GM12865 (cell line): ENCODE results near the gene BEGAIN.

ENCODE experiments used
- DNase-seq: peaks from one replicate; pipeline ENCODE4 v3.0.0; 2010; ENCODE audit warnings: low read depth
- H3K4me3 ChIP-seq: 2 replicates; pipeline ENCODE4 v1.5.1; 2011; ENCODE audit warnings: mild to moderate bottlenecking, low read depth, low read length, control low read depth
- TF ChIP-seq, protein P1 (sequence below): IDR thresholded peaks from 2 replicates; pipeline ENCODE4 v1.5.1; 2011; ENCODE audit warnings: low read length, control low read depth, low read depth, inconsistent platforms; ENCODE audit not compliant: insufficient read depth; ENCODE audit errors: missing control alignments

The BEGAIN gene

GRCh38 chr14:100574642-100575031 is 12.6 kb downstream of the BEGAIN start:
- no peak overlapping the region for H3K4me3 ChIP-seq
- TF ChIP-seq, protein P1, sequence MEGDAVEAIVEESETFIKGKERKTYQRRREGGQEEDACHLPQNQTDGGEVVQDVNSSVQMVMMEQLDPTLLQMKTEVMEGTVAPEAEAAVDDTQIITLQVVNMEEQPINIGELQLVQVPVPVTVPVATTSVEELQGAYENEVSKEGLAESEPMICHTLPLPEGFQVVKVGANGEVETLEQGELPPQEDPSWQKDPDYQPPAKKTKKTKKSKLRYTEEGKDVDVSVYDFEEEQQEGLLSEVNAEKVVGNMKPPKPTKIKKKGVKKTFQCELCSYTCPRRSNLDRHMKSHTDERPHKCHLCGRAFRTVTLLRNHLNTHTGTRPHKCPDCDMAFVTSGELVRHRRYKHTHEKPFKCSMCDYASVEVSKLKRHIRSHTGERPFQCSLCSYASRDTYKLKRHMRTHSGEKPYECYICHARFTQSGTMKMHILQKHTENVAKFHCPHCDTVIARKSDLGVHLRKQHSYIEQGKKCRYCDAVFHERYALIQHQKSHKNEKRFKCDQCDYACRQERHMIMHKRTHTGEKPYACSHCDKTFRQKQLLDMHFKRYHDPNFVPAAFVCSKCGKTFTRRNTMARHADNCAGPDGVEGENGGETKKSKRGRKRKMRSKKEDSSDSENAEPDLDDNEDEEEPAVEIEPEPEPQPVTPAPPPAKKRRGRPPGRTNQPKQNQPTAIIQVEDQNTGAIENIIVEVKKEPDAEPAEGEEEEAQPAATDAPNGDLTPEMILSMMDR = no peak
- DNase-seq = no peak

GRCh38 chr14:100573757-100574641 is 13.2 kb downstream of the BEGAIN start:
- H3K4me3 ChIP-seq = no peak overlapping the region
- TF ChIP-seq, protein P1 = no peak
- DNase-seq = no peak

DNA sequence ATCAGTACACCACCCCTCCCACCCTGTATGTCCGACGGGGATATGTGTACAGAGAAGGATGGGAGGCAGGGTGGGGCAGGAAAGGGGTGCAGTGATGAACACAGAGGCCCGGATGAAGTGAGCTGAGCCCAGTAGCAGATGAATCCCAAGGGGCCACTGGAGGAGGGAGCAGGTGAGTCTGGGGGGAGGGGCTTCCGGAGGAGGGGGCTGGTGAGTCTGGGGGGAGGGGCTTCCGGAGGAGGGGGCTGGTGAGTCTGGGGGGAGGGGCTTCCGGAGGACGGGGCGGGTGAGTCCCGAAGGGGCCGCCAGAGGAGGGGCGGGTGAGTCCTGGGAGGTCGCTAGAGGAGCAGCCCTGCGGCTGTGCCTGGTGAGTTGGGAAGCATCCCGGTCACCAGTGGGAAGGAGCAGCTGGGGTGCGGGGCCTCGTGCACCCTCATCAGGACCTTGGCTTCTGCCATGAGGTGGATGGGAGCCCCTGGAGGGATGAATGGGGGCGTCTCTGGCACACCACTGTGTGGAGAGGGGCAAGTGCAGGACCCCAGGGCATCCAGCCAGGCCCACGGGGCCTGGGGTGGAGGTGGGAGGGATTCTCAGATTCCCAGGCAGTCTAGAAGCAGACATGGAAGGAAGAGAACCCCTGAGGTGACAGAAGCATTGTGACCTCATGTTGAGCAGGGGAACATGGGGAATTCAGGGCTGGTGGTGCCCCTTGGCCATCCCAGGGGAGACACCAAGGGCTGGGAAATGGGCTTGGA is 14.0 kb downstream of the BEGAIN start:
- TF ChIP-seq, protein P1 = no peak
- H3K4me3 ChIP-seq = no peak overlapping the region
- no peak for DNase-seq

DNA sequence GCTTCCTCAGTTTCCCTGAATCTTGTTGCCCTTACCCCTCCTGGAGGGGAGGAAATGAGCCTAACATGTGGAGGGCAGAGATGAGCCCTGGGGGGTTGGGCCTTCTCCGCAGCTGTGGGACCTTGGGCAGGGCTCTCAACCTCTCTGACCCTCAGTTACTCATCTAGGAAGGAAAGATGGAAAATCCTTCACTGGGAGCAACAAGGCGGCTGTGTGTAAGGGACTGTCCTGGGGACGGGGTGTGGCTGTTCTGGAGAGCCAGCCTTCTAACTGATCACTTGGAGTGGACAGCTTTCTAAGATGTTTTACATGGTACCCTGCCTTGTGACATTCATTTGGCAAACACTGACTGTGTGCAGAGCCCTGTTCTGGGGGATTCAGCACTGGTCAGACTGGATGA is 14.7 kb downstream of the BEGAIN start:
- H3K4me3 ChIP-seq = no peak overlapping the region
- TF ChIP-seq, protein P1 = no peak
- DNase-seq = no peak

DNA sequence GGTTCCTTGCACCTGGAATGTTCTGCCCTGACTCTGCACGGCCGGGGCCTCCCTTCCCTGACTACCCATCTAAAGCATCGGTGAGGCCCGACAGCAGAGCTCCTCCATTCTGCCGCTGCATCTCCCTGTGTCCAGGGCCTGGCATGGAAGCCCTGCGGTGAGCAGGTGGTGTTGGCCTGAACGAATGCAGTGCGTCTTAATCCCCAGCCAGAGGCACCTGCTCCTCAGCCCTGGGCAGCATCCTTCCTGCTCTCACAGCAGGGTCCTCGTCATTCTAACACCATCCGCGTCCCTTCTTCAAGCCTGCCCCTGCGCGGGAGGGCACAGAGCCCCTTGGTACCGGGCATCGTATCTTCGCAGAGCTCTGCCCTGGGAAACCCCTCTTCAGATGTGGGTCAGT is 15.4 kb downstream of the BEGAIN start:
- H3K4me3 ChIP-seq = no peak overlapping the region
- DNase-seq = no peak
- TF ChIP-seq, protein P1 = no peak

GRCh38 chr14:100570726-100571454 is 16.3 kb downstream of the BEGAIN start:
- DNase-seq = no peak
- TF ChIP-seq, protein P1 = no peak
- no peak overlapping the region for H3K4me3 ChIP-seq
